Activated T-helper 17 cell treated with anti-CD3 and anti-CD28 coated beads, Interleukin-2, amount 50 U/mL, for 72 hours (primary cell): Measurements from ENCODE around the gene MND1. TPM values are rescaled to one million over a fixed set of nuclear protein-coding genes. Genes with fewer than 3 reads are reported as not detected.

Source experiments
- ATAC-seq: fragments of 150-1000 bp; cut with Tn5 transposase; replicated peaks from 2 replicates; pipeline ENCODE4 v1.10.0; 2021; ENCODE audit warnings: mild to moderate bottlenecking, moderate library complexity
- H3K27ac Mint-ChIP-seq: one replicate; pipeline ENCODE4 v1.8.0; 2022; ENCODE audit warnings: mixed read lengths
- H3K27me3 Mint-ChIP-seq: one replicate; pipeline ENCODE4 v1.8.0; 2022; ENCODE audit warnings: mixed read lengths
- H3K36me3 Mint-ChIP-seq: one replicate; pipeline ENCODE4 v1.8.0; 2022; ENCODE audit warnings: low read depth, mild to moderate bottlenecking, mixed read lengths
- H3K4me1 Mint-ChIP-seq: one replicate; pipeline ENCODE4 v1.8.0; 2022; ENCODE audit warnings: mixed read lengths
- H3K4me3 Mint-ChIP-seq: one replicate; pipeline ENCODE4 v1.8.0; 2022; ENCODE audit warnings: mild to moderate bottlenecking, mixed read lengths
- H3K9me3 Mint-ChIP-seq: one replicate; pipeline ENCODE4 v1.8.0; 2022; ENCODE audit warnings: mixed read lengths
- total RNA-seq, 2 donors: library from RNA; stranded (reverse); gene quantifications; one replicate each; pipeline ENCODE4 v1.2.3, GENCODE V29; 2022

Gene MND1
- total RNA-seq, 2 donors from 2014 or later, result 11.6 to 13.1 TPM

GRCh38 chr4:153367092-153367491, 22.6 kb downstream of the MND1 start:
- no peaks in the 10 kb centered on the region for H3K9me3 Mint-ChIP-seq

GRCh38 chr4:153369021-153369420, 24.5 kb downstream of the MND1 start:
- H3K4me3 Mint-ChIP-seq, result no peak overlapping the region
- peaks cover 5% of the 10 kb centered on the region for H3K9me3 Mint-ChIP-seq
- no peak overlapping the region for H3K27ac Mint-ChIP-seq
- ATAC-seq, result no peak
- H3K36me3 Mint-ChIP-seq, result no peaks in the 10 kb centered on the region
- no peaks in the 10 kb centered on the region for H3K27me3 Mint-ChIP-seq
- no peaks in the 10 kb centered on the region for H3K4me1 Mint-ChIP-seq

More at GRCh38 chr4:153367092-153367491, 22.6 kb downstream of the MND1 start:
- ATAC-seq, result peak; percentile 43
- Mint-ChIP-seq H3K27ac (no peak overlapping the region), H3K36me3 (no peaks in the 10 kb centered on the region), H3K4me3 (no peak overlapping the region), H3K4me1 (no peaks in the 10 kb centered on the region), H3K27me3 (no peaks in the 10 kb centered on the region)

GRCh38 chr4:153371701-153372234, 27.3 kb downstream of the MND1 start:
- H3K4me1 Mint-ChIP-seq, result no peaks in the 10 kb centered on the region
- peak; percentile 86 for ATAC-seq
- H3K36me3 Mint-ChIP-seq, result no peaks in the 10 kb centered on the region
- peaks cover 5% of the 10 kb centered on the region for H3K9me3 Mint-ChIP-seq
- peak overlapping the region; percentile 1 for H3K27ac Mint-ChIP-seq
- no peaks in the 10 kb centered on the region for H3K27me3 Mint-ChIP-seq
- no peak overlapping the region for H3K4me3 Mint-ChIP-seq

- Mint-ChIP-seq H3K27me3 (no peaks in the 10 kb centered on the region), H3K27ac (no peak overlapping the region), H3K4me3 (no peak overlapping the region), H3K9me3 (peaks cover 5% of the 10 kb centered on the region), H3K36me3 (no peaks in the 10 kb centered on the region), H3K4me1 (no peaks in the 10 kb centered on the region)
- no peak for ATAC-seq
These were observed 28.6 kb downstream of the MND1 start for GRCh38 chr4:153372967-153373562.

- Mint-ChIP-seq H3K36me3 (no peaks in the 10 kb centered on the region), H3K4me1 (no peaks in the 10 kb centered on the region), H3K27me3 (no peaks in the 10 kb centered on the region), H3K4me3 (no peak overlapping the region), H3K27ac (no peak overlapping the region), H3K9me3 (peaks cover 5% of the 10 kb centered on the region)
- no peak for ATAC-seq
These were observed 30.0 kb downstream of the MND1 start for GRCh38 chr4:153374442-153374841.

- Mint-ChIP-seq H3K4me3 (no peak overlapping the region), H3K27me3 (no peaks in the 10 kb centered on the region), H3K9me3 (peaks cover 5% of the 10 kb centered on the region), H3K36me3 (no peaks in the 10 kb centered on the region), H3K27ac (no peak overlapping the region), H3K4me1 (no peaks in the 10 kb centered on the region)
- ATAC-seq, result no peak
These were observed 30.8 kb downstream of the MND1 start for GRCh38 chr4:153375303-153375702.

- Mint-ChIP-seq H3K4me3 (no peak overlapping the region), H3K27ac (no peak overlapping the region), H3K9me3 (no peaks in the 10 kb centered on the region), H3K36me3 (no peaks in the 10 kb centered on the region), H3K27me3 (no peaks in the 10 kb centered on the region), H3K4me1 (no peaks in the 10 kb centered on the region)
- no peak for ATAC-seq
These were observed 38.6 kb downstream of the MND1 start for GRCh38 chr4:153383131-153383530.

- Mint-ChIP-seq H3K4me3 (no peak overlapping the region), H3K36me3 (no peaks in the 10 kb centered on the region), H3K4me1 (no peaks in the 10 kb centered on the region), H3K27me3 (no peaks in the 10 kb centered on the region), H3K27ac (no peak overlapping the region), H3K9me3 (no peaks in the 10 kb centered on the region)
- ATAC-seq, result no peak
These were observed 39.7 kb downstream of the MND1 start for GRCh38 chr4:153384160-153384559.

- Mint-ChIP-seq H3K27me3 (no peaks in the 10 kb centered on the region), H3K4me1 (no peaks in the 10 kb centered on the region)
These were observed 41.3 kb downstream of the MND1 start for GRCh38 chr4:153385784-153386183.

GRCh38 chr4:153387981-153388380, 43.5 kb downstream of the MND1 start:
- Mint-ChIP-seq H3K9me3 (no peaks in the 10 kb centered on the region), H3K4me1 (no peaks in the 10 kb centered on the region), H3K27ac (no peak overlapping the region), H3K4me3 (no peak overlapping the region), H3K36me3 (no peaks in the 10 kb centered on the region), H3K27me3 (no peaks in the 10 kb centered on the region)
- no peak for ATAC-seq

More at GRCh38 chr4:153385784-153386183, 41.3 kb downstream of the MND1 start:
- H3K36me3 Mint-ChIP-seq, result no peaks in the 10 kb centered on the region
- H3K4me3 Mint-ChIP-seq, result no peak overlapping the region
- ATAC-seq, result no peak
- H3K9me3 Mint-ChIP-seq, result no peaks in the 10 kb centered on the region
- no peak overlapping the region for H3K27ac Mint-ChIP-seq

- Mint-ChIP-seq H3K36me3 (no peaks in the 10 kb centered on the region), H3K9me3 (no peaks in the 10 kb centered on the region), H3K27ac (no peak overlapping the region), H3K4me3 (no peak overlapping the region), H3K4me1 (no peaks in the 10 kb centered on the region), H3K27me3 (no peaks in the 10 kb centered on the region)
- ATAC-seq, result no peak
These were observed 48.9 kb downstream of the MND1 start for GRCh38 chr4:153393397-153393796.

GRCh38 chr4:153394945-153395344, 50.5 kb downstream of the MND1 start:
- Mint-ChIP-seq H3K27ac (no peak overlapping the region), H3K4me3 (no peak overlapping the region), H3K4me1 (no peaks in the 10 kb centered on the region), H3K36me3 (no peaks in the 10 kb centered on the region), H3K9me3 (no peaks in the 10 kb centered on the region), H3K27me3 (no peaks in the 10 kb centered on the region)
- no peak for ATAC-seq

GRCh38 chr4:153398713-153399112, 54.2 kb downstream of the MND1 start:
- no peak for ATAC-seq
- Mint-ChIP-seq H3K36me3 (no peaks in the 10 kb centered on the region), H3K4me3 (no peak overlapping the region), H3K27ac (no peak overlapping the region), H3K9me3 (no peaks in the 10 kb centered on the region), H3K4me1 (no peaks in the 10 kb centered on the region), H3K27me3 (no peaks in the 10 kb centered on the region)

- no peaks in the 10 kb centered on the region for H3K4me1 Mint-ChIP-seq
- H3K4me3 Mint-ChIP-seq, result no peak overlapping the region
- no peaks in the 10 kb centered on the region for H3K9me3 Mint-ChIP-seq
- no peaks in the 10 kb centered on the region for H3K36me3 Mint-ChIP-seq
- H3K27me3 Mint-ChIP-seq, result no peaks in the 10 kb centered on the region
- no peak overlapping the region for H3K27ac Mint-ChIP-seq
- ATAC-seq, result no peak
These were observed 54.9 kb downstream of the MND1 start for GRCh38 chr4:153399358-153399757.

- Mint-ChIP-seq H3K36me3 (no peaks in the 10 kb centered on the region), H3K4me3 (no peak overlapping the region), H3K27me3 (no peaks in the 10 kb centered on the region), H3K9me3 (no peaks in the 10 kb centered on the region), H3K4me1 (no peaks in the 10 kb centered on the region), H3K27ac (no peak overlapping the region)
- no peak for ATAC-seq
These were observed 57.0 kb downstream of the MND1 start for GRCh38 chr4:153401501-153401900.

- no peaks in the 10 kb centered on the region for H3K4me1 Mint-ChIP-seq
- no peak overlapping the region for H3K4me3 Mint-ChIP-seq
- ATAC-seq, result no peak
- no peaks in the 10 kb centered on the region for H3K27me3 Mint-ChIP-seq
- H3K27ac Mint-ChIP-seq, result no peak overlapping the region
- H3K9me3 Mint-ChIP-seq, result no peaks in the 10 kb centered on the region
- no peaks in the 10 kb centered on the region for H3K36me3 Mint-ChIP-seq
These were observed 57.9 kb downstream of the MND1 start for GRCh38 chr4:153402366-153402765.
